ENCODE data around the gene CACNA2D4.

CACNA2D4 gene

DNA sequence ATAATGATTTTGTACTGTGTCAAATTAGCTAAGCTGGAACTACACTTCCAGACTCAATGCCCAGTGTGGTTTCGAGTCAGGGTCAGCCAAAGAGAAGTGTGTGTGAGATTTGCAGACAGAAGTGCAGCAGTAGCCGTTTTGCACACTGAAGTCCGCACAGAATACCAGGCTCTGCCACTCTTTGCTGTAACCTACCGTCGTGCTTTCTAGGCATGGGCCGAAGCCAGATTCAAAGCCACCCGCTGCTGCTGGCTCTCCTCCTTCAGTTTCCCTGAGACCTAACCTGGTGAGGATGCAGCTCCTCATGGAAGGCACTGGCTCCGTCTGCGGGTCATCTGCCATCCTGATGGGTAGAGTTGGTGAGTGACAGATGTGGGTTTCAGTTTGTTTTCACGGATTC is 49.3 kb downstream of the CACNA2D4 start:
- DNase-seq: no peak

GRCh38 chr12:1865284-1865866 is 53.1 kb downstream of the CACNA2D4 start:
- DNase-seq: no peak

DNA sequence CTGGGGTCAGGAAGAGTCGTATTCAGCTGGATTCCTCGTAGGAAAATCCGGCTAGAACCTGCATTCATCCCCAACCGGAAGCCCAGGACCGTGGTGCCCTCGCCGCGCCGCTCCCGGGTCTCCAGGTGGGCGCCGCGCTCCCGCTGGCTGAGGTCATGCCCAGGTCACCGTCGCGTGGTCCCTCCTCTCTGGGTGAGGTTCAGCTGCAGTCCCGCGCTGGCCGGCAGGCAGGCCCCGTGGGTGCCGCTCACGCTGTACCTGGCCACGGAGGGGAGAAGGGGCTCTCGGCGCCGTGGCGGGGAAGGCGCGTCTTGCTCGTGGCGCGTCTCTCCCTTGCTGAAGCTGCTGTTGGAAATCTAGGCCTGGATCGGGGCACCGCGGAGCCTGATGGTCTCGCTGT is 53.6 kb downstream of the CACNA2D4 start:
- DNase-seq: no peak

DNA sequence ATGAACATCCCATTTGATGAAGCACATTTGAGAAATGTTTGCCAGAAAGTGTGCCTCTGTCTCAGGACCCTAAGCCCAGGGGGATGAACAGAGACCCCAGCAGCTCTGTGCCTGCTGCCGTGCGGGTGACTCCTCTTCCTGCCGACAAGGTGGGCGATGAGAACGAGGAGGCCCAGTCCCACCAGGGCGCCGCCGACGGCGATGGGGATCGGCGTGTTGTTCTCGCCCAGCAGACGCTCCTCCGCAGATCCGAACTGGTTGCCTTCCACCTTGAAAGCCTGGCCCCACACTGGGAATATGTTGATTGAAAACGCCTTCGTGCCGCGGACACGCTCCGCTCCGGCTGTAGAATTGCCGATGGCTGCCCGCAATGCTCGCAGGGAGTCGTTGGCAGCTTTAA is 54.0 kb downstream of the CACNA2D4 start:
- DNase-seq: no peak

DNA sequence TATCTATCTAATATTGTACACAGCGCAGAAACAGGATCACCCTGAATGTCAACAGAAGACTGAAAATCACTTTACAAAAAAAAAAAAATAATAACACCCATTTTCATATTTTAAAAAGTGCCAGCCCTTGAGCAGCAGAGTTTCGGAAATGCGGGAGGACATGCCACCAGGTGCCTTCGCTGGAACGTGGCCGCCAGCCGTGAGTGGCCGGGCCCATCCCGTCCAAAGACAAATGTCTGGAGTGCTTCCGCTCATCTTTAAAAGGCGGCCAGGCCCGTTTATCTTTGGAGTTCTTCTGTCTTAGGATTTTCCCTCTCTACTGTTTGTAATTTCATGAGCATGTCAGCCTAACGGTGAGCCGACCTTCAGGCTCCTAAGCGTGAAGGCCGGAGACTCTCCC is 54.6 kb downstream of the CACNA2D4 start:
- DNase-seq: no peak

- DNase-seq: peak; percentile 65
These were observed 55.5 kb downstream of the CACNA2D4 start for GRCh38 chr12:1862973-1863372.

DNA sequence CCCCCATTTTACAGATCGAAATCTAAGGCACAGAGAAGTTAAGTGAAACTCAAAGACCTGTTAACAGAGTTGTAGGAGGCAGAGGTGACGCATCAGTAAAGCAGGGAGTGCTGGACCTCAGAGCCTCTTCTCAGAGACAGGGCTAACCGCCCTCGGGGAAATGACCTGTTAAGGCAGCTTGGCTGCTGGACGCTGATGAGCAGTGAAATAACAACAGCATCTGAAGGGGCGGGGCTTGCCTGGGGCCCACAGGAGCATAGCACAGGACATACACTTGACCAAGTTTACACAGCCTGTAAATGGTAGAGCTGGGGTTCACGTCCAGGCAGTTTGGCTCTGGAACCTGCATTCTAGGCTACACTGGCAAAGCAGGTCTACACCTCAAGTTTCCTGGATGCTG is 58.8 kb downstream of the CACNA2D4 start:
- no peak for DNase-seq

- no peak for DNase-seq
These were observed 60.0 kb downstream of the CACNA2D4 start for GRCh38 chr12:1858456-1858855.

GRCh38 chr12:1857821-1858220 is 60.6 kb downstream of the CACNA2D4 start:
- no peak for DNase-seq

DNA sequence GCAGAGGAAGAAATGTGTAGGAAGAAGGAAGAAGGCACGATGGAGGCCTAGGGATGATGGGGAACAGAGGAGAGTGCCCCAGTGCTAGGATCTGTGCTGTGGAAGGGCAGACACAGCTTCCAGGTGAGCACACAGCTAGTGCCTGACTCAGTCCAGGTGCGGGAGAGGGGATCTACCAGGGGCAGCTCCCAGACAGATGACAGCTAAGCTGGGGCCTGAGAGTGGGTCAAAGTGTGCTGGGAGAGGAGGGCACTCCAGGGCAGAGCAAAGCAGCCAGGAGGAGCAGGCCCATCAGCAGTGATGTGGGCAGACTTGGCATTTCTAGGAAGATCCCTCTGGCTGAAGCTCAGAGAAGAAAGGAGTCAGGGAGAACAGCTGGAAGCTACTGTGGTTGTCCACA is 61.4 kb downstream of the CACNA2D4 start:
- DNase-seq: no peak

DNA sequence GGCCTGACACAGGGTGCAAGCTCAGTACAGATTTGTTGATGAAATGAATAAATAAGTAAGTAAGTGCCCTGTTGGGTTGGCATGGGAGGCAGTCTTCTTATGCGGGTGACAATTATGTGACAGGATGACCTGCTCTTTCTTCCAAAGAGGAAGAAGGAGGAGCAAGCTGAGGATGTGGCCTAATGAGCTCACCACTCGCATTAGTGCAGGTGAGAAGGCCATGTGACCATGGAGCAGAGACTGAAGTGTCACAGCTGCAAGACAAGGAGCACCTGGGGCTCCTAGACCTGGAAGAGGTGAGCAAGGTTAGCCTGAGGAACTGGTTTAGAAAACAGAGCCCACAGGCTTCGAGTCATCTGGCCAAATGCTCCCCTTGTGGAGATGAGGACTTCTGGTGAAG is 63.2 kb downstream of the CACNA2D4 start:
- peak; percentile 69 for DNase-seq

DNA sequence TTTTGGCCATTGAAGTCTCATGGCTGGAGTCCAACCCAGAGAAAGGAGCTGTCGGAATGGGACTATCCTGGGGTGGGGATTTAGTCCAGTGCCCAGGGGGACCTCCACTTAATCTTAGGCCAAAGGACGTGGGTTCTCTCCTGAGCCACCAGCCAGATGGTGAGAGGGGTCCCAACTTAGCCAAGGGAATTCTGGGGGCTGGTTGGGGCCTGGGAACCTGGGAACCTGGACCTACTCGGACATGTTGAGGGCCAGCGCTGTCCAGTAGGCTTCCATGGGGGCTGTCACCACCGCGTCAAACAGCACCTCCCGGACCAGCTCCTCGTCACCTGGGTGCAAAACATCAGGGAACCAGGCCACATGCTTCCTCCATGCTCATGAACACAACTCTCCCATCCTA is 64.7 kb downstream of the CACNA2D4 start:
- DNase-seq: no peak

- DNase-seq: no peak
These were observed 66.4 kb downstream of the CACNA2D4 start for GRCh38 chr12:1852076-1852475.

DNA sequence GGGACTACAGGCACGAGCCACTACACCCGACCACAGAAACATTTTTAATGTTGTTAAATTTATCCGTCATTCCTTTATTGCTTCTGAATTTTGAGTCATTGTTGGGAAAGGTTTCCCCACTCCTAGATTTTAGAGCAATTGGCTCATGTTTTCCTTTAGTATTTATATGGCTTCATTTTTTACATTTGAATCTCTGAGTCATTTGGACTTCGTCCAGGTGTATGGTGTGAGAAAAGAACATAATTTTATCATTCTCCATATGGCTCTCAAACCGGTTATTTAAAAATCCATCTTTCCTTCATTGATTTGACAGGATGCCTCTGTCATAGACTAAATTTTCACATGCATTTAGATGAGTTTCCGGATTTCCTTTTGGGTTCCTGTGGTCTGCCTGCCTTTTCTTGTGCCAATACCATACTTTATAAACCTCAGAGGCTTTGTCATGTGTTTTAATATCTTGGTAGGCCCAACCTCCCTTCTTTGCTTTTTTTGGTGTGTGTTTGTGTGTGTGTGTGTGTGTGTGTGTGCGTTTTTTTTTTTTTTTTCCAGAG is 67.2 kb downstream of the CACNA2D4 start:
- peak; percentile 32 for DNase-seq

- peak; percentile 89 for DNase-seq
These were observed 69.7 kb downstream of the CACNA2D4 start for GRCh38 chr12:1848745-1849144.

GRCh38 chr12:1848146-1848545 is 70.3 kb downstream of the CACNA2D4 start:
- DNase-seq: no peak

DNA sequence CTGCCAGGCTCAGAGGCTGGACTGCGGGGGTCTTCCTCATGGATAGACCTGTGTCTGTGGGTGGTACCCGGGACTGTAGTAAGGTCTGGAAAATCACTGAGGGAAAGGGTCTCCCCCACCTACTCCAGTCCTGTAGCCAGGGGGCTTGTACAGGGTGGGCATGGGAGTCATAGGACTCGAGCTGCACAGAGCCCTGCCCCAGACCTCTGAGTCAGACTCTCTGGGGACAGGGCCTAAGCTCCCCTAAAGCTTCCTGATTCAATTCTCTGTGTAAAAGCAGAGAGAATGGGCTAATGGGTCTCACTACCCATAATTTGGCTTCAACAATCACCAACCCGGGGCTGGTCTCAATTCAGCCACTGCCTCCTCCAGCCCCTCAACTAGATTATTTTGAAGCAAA is 71.0 kb downstream of the CACNA2D4 start:
- DNase-seq: no peak

GRCh38 chr12:1846421-1847405 is 71.7 kb downstream of the CACNA2D4 start:
- no peak for DNase-seq

DNA sequence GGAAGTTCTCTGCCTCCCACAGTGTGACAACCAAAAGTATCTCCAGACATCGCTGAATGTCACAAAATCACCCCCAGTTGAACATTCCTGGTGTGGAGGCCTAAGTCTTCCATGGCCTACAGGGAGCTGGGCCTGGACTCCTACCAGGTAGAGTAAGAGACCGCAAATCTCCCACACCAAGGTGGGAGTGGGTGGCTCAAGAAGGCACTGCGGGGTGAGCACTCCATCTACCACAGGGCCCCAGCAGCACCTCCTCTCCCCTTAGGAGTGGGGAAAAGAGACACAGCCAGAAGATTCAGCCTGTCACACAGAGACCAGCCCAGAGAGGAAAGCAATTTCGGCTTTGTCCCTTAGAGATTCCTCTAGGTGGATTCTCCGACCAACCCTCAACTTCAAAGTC is 72.6 kb downstream of the CACNA2D4 start:
- DNase-seq: no peak

- DNase-seq: no peak
These were observed 73.0 kb downstream of the CACNA2D4 start for GRCh38 chr12:1845427-1845826.

GRCh38 chr12:1844661-1845409 is 73.6 kb downstream of the CACNA2D4 start:
- DNase-seq: no peak

GRCh38 chr12:1844223-1844622 is 74.2 kb downstream of the CACNA2D4 start:
- no peak for DNase-seq

GRCh38 chr12:1843641-1844005 is 74.8 kb downstream of the CACNA2D4 start:
- DNase-seq: no peak

Data from NCI-H2171 (cell line).